GM12874 (cell line): Measurements from ENCODE around the gene ZNF316.

Experiments used
- CTCF ChIP-seq: IDR thresholded peaks from 2 replicates; pipeline ENCODE4 v1.5.1; 2011; ENCODE audit warnings: low read depth, mild to moderate bottlenecking, control low read depth, low read length, moderate library complexity; ENCODE audit not compliant: insufficient read depth

ZNF316 gene

GRCh38 chr7:6691609-6692106 is 54.5 kb downstream of the ZNF316 start:
- no peak for TF ChIP-seq CTCF

GRCh38 chr7:6700793-6701192 is 63.7 kb downstream of the ZNF316 start:
- no peak for TF ChIP-seq CTCF

GRCh38 chr7:6701860-6702259 is 64.7 kb downstream of the ZNF316 start:
- no peak for TF ChIP-seq CTCF
